MM.1S (cell line): Measurements from ENCODE around the gene VKORC1.

Experiments used
- DNase-seq: peaks from one replicate; pipeline ENCODE4 v3.0.0-alpha.2; 2015
- H2AFZ ChIP-seq: fragments of 300-600 bp; sonication (generic); 2 replicates; pipeline ENCODE4 v1.6.0; 2016; ENCODE audit warnings: antibody characterized with exemption, low read length
- H3F3A ChIP-seq: fragments of 300-600 bp; sonication (generic); 2 replicates; pipeline ENCODE4 v1.6.1; 2016; ENCODE audit warnings: mild to moderate bottlenecking, antibody characterized with exemption, low read length, moderate library complexity, mixed read lengths; ENCODE audit not compliant: insufficient read depth
- H3K27ac ChIP-seq: fragments of 300-600 bp; sonication (generic); 2 replicates; pipeline ENCODE4 v1.5.1; 2016; ENCODE audit warnings: mild to moderate bottlenecking, low read length
- H3K27me3 ChIP-seq: fragments of 300-600 bp; sonication (generic); replicated peaks from 2 replicates; pipeline ENCODE4 v1.6.0; 2016; ENCODE audit warnings: low read length; ENCODE audit not compliant: insufficient read depth
- H3K36me3 ChIP-seq: fragments of 300-600 bp; sonication (generic); replicated peaks from 2 replicates; pipeline ENCODE4 v1.6.1; 2016; ENCODE audit warnings: mild to moderate bottlenecking, low read length, mixed read lengths; ENCODE audit not compliant: insufficient read depth
- H3K4me1 ChIP-seq: fragments of 300-600 bp; sonication (generic); 2 replicates; pipeline ENCODE4 v1.6.1; 2016; ENCODE audit warnings: low read length, mixed read lengths
- H3K4me2 ChIP-seq: fragments of 300-600 bp; sonication (generic); 2 replicates; pipeline ENCODE4 v1.6.0; 2016; ENCODE audit warnings: low read depth, low read length
- H3K4me3 ChIP-seq: fragments of 300-600 bp; sonication (generic); 2 replicates; pipeline ENCODE4 v1.5.1; 2016; ENCODE audit warnings: low read length, mixed read lengths
- H3K79me2 ChIP-seq: fragments of 300-600 bp; sonication (generic); 2 replicates; pipeline ENCODE4 v1.6.1; 2016; ENCODE audit warnings: mixed run types, low read length, mixed read lengths
- H3K9ac ChIP-seq: fragments of 300-600 bp; sonication (generic); 2 replicates; pipeline ENCODE4 v1.6.1; 2016; ENCODE audit warnings: low read length, mixed read lengths
- H3K9me2 ChIP-seq: fragments of 300-600 bp; sonication (generic); replicated peaks from 2 replicates; pipeline ENCODE4 v1.6.1; 2016; ENCODE audit warnings: mild to moderate bottlenecking, low read length, mixed read lengths; ENCODE audit not compliant: insufficient read depth
- H3K9me3 ChIP-seq: fragments of 300-600 bp; sonication (generic); replicated peaks from 2 replicates; pipeline ENCODE4 v1.6.1; 2016; ENCODE audit warnings: mild to moderate bottlenecking, low read length, mixed read lengths; ENCODE audit not compliant: insufficient read depth
- H4K20me1 ChIP-seq: fragments of 300-600 bp; sonication (generic); 2 replicates; pipeline ENCODE4 v1.6.1; 2016; ENCODE audit warnings: mild to moderate bottlenecking, low read length, moderate library complexity, mixed read lengths; ENCODE audit not compliant: insufficient read depth
- EZH2 ChIP-seq: fragments of 300-600 bp; sonication (generic); optimal IDR thresholded peaks from 2 replicates; pipeline ENCODE3; 2017; ENCODE audit warnings: low read depth, mild to moderate bottlenecking, antibody characterized with exemption, low read length, mixed read lengths
- EZH2phosphoT487 ChIP-seq: fragments of 300-600 bp; sonication (generic); IDR thresholded peaks from 2 replicates; pipeline ENCODE4 v1.6.1; 2018; ENCODE audit warnings: antibody characterized with exemption, low read length
- TF ChIP-seq, protein P1 (sequence below): fragments of 300-600 bp; sonication (generic); IDR thresholded peaks from 2 replicates; pipeline ENCODE4 v1.5.1; 2016; ENCODE audit warnings: antibody characterized with exemption, low read length, mixed read lengths

Gene VKORC1

DNA sequence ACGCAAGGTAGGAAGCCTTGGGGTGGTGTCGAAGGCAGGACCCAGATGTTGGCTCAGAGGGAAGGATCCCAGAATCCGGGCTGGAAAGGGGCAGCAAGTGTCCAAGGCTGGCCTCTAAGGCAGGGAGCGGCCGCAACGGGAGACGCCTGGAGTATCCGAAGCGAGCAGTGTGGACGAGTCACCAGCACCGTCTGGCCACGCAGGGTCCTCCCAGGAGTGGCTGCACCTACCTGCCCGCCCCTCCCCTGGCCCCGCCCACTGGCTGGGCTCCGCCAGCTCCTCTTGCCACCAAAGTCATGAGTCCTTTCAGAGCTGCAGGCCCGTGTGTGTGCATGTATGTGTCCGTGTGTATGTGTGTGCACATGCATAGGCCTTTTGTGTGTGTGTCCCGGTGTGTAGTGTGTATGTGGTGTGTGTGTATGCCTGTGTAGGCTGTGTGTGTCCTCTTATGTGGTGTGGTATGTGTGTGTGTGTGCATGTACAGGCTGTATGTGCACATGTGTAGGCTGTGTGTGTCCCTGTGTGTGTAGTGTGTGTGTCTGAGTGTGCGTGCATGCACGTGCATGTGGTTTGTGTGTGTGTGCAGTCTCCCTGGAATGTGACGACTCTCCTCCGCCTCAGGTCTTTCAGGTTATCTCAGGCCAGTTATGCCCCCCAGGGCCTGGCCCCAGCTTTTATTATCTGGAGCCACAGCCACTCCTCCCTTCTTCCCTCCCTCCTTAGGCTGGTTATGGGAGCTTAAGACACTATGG lies 41.1 kb upstream of the VKORC1 start, which contains the start of gene PRSS8:
TSS of gene PRSS8 (minus strand) at position 193 of the 752 bp plus-strand sequence. CDS start 229 bp downstream, outside the sequence.
- Histone ChIP-seq H3K9me2 (no peaks in the 10 kb centered on the region), H3K4me1 (no peaks in the 10 kb centered on the region), H3K9ac (no peak within 1 kb of the TSS), H3K4me2 (no peak within 1 kb of the TSS), H3K27me3 (no peaks in the 10 kb centered on the region), H3F3A (no peaks in the 10 kb centered on the region), H3K9me3 (no peaks in the 10 kb centered on the region), H3K36me3 (no peaks in the 10 kb centered on the region), H3K4me3 (no peak within 1 kb of the TSS), H4K20me1 (no peaks in the 10 kb centered on the region), H2AFZ (no peak within 1 kb of the TSS), H3K79me2 (no peaks in the 10 kb centered on the region), H3K27ac (no peak within 1 kb of the TSS)
- no peak for DNase-seq
- TF ChIP-seq, protein P1, sequence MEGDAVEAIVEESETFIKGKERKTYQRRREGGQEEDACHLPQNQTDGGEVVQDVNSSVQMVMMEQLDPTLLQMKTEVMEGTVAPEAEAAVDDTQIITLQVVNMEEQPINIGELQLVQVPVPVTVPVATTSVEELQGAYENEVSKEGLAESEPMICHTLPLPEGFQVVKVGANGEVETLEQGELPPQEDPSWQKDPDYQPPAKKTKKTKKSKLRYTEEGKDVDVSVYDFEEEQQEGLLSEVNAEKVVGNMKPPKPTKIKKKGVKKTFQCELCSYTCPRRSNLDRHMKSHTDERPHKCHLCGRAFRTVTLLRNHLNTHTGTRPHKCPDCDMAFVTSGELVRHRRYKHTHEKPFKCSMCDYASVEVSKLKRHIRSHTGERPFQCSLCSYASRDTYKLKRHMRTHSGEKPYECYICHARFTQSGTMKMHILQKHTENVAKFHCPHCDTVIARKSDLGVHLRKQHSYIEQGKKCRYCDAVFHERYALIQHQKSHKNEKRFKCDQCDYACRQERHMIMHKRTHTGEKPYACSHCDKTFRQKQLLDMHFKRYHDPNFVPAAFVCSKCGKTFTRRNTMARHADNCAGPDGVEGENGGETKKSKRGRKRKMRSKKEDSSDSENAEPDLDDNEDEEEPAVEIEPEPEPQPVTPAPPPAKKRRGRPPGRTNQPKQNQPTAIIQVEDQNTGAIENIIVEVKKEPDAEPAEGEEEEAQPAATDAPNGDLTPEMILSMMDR = no peak
- TF ChIP-seq EZH2 = no peak

DNA sequence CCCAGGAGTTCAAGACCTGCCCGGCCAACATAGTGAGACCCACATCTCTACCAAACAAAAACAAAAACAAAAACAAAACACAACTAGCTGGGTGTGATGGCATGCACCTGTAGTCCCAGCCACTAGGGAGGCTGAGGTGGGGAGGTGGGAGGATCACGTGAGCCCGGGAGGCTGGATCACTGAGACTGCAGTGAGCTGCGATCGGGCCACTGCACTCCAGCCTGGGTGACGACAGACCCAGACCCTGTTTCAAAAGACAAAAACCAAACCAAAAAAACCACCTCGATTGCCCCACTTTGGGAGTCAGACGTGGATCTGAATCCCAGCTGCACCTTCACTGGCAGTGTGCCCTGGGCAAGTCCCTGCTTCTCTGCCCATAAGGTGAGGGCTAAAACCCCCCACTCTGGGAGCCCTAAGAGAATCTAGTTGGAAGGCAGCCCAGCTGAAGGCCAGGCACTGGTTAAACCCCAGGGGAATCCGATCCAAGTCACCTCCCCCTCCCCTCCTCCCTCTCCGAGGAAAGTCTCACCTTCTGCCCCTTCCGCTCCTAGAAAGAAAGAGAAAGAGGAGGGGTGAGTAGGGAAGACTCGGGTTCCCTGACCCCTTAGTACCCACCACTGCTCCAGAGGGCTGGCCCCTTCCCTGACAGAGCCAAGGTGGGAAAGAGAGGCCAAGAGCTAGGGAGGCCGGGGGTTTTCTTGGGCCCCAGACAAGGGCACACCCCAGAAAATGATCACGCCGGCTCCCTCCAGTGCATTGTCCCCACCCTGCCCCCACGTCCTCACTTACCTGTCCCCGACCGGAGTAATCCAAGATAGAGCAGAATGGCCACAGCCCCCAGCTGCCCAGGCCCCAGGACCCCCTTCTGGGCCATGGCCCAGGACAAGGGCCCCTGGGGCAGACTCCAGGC lies 40.3 kb upstream of the VKORC1 start:
- no peak for DNase-seq
- Histone ChIP-seq H3K27ac (no peak overlapping the region), H3K27me3 (no peaks in the 10 kb centered on the region), H3K9ac (no peak overlapping the region), H3K36me3 (no peaks in the 10 kb centered on the region), H3K9me2 (no peaks in the 10 kb centered on the region), H3K79me2 (no peaks in the 10 kb centered on the region), H4K20me1 (no peaks in the 10 kb centered on the region), H3K9me3 (no peaks in the 10 kb centered on the region), H3K4me2 (no peak overlapping the region), H2AFZ (no peak overlapping the region), H3K4me1 (no peaks in the 10 kb centered on the region), H3F3A (no peaks in the 10 kb centered on the region), H3K4me3 (no peak overlapping the region)
- TF ChIP-seq, protein P1 = no peak
- TF ChIP-seq EZH2 = no peak
- TF ChIP-seq EZH2phosphoT487 = no peak

DNA sequence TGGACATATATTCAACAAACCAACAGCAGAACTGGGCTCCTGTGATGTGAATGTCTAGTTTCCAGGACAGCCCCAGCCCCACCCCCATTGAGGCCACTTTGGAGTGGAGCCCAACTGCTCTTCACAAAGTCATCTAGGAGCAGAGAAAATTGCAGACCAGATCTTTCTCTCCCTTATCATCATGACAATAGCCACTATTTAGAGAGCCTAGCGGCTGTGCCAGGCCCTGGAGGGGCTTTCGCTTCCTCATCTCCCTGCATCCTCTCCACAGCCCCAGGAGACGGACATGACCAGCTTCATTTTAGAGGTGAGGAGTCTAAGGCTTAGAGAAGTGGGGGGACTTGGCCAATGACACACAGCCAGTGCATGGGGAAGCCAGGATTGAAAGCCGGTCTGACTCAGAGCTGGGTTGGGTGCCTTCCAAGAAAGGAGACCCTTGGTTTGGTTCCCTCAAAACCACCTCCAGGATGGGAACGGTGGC lies 39.5 kb upstream of the VKORC1 start:
- H3K9me2 ChIP-seq = no peaks in the 10 kb centered on the region
- no peak overlapping the region for H3K27ac ChIP-seq
- H3K36me3 ChIP-seq = no peaks in the 10 kb centered on the region
- H3K4me3 ChIP-seq = no peak overlapping the region
- H3K4me1 ChIP-seq = no peaks in the 10 kb centered on the region
- H4K20me1 ChIP-seq = no peaks in the 10 kb centered on the region
- H3K27me3 ChIP-seq = no peaks in the 10 kb centered on the region
- H3K79me2 ChIP-seq = no peaks in the 10 kb centered on the region
- no peaks in the 10 kb centered on the region for H3F3A ChIP-seq
- H3K4me2 ChIP-seq = no peak overlapping the region
- no peaks in the 10 kb centered on the region for H3K9me3 ChIP-seq
- no peak overlapping the region for H3K9ac ChIP-seq
- no peak for DNase-seq
- no peak for TF ChIP-seq EZH2
- TF ChIP-seq, protein P1 = no peak
- TF ChIP-seq EZH2phosphoT487 = no peak
- no peak overlapping the region for H2AFZ ChIP-seq
